Left ventricle myocardium inferior (tissue), 1 donor: ENCODE measurements around the gene ZNF174. TPM values are rescaled to one million over a fixed set of nuclear protein-coding genes. Genes with fewer than 3 reads are reported as not detected.

Experiments used
- DNase-seq: peaks from one replicate; pipeline ENCODE4 v3.0.0-alpha.2; 2020
- H3K27ac ChIP-seq: fragments of 200-600 bp; replicated peaks from 2 replicates; pipeline ENCODE4 v1.8.0; 2021
- H3K27me3 ChIP-seq: fragments of 200-600 bp; 2 replicates; pipeline ENCODE4 v1.8.0; 2021; ENCODE audit warnings: low read depth
- H3K36me3 ChIP-seq: fragments of 200-600 bp; 2 replicates; pipeline ENCODE4 v1.8.0; 2021
- H3K4me1 ChIP-seq: fragments of 200-600 bp; 2 replicates; pipeline ENCODE4 v1.8.0; 2021
- H3K4me3 ChIP-seq: fragments of 200-600 bp; 2 replicates; pipeline ENCODE4 v1.8.0; 2021; ENCODE audit warnings: mild to moderate bottlenecking, moderate library complexity
- H3K9me3 ChIP-seq: fragments of 200-600 bp; replicated peaks from 2 replicates; pipeline ENCODE4 v1.8.0; 2021
- CTCF ChIP-seq: fragments of 200-600 bp; IDR thresholded peaks from 2 replicates; pipeline ENCODE4 v1.8.0; 2021; ENCODE audit warnings: antibody characterized with exemption, mild to moderate bottlenecking, borderline replicate concordance
- intact Hi-C: fragments of 100-400 bp; cut with micrococcal nuclease; formaldehyde crosslinking; loops from one replicate; pipeline ENCODE4 v1.11.0; 2022
- total RNA-seq: library from RNA; stranded (reverse); fragmentation: NEBNext Ultra II Directional; extraction: Animal tissue kit (Norgen Biotek cat#: 25700); gene quantifications from one replicate; pipeline ENCODE4 v1.2.1, GENCODE V29; 2021
- donor health status: DM: no; HTN: yes; CAD: no; lungs with severe emphysema.

ZNF174 gene
- total RNA-seq, 1 donor from 2014 or later = 10.1 TPM

- intact Hi-C loops = no loop called here
- H3K4me3 ChIP-seq = peak within 1 kb of the TSS; percentile 73
- peak; percentile 75 for DNase-seq
- peaks cover 20% of the 10 kb centered on the region for H3K36me3 ChIP-seq
- peaks cover 19% of the 10 kb centered on the region for H3K4me1 ChIP-seq
- TF ChIP-seq CTCF = no peak
- H3K27ac ChIP-seq = peak within 1 kb of the TSS; percentile 86
- H3K9me3 ChIP-seq = peaks cover 16% of the 10 kb centered on the region
- no peaks in the 10 kb centered on the region for H3K27me3 ChIP-seq
Measured at GRCh38 chr16:3443108-3444031, 42.4 kb downstream of the ZNF174 start, which contains the start of the genes NAA60 and ZNF597. TSS of gene NAA60 (plus strand) at chr16:3443680. CDS start at chr16:3476228, 32,548 bp downstream. TSS of gene ZNF597 (minus strand) at chr16:3443504. CDS start at chr16:3443153, 351 bp downstream.

- intact Hi-C loops = no loop called here
- H3K27ac ChIP-seq = peak overlapping the region; percentile 86
- TF ChIP-seq CTCF = no peak
- peak overlapping the region; percentile 73 for H3K4me3 ChIP-seq
- peaks cover 19% of the 10 kb centered on the region for H3K4me1 ChIP-seq
- DNase-seq = no peak
- no peaks in the 10 kb centered on the region for H3K27me3 ChIP-seq
- H3K9me3 ChIP-seq = peaks cover 14% of the 10 kb centered on the region
- H3K36me3 ChIP-seq = peaks cover 22% of the 10 kb centered on the region
Measured at GRCh38 chr16:3444032-3444388, 43.0 kb downstream of the ZNF174 start.

GRCh38 chr16:3454093-3454492, 53.1 kb downstream of the ZNF174 start:
- peaks cover 9% of the 10 kb centered on the region for H3K36me3 ChIP-seq
- DNase-seq = no peak
- H3K4me1 ChIP-seq = peaks cover 42% of the 10 kb centered on the region
- no peaks in the 10 kb centered on the region for H3K9me3 ChIP-seq
- H3K4me3 ChIP-seq = no peak overlapping the region
- H3K27me3 ChIP-seq = no peaks in the 10 kb centered on the region
- TF ChIP-seq CTCF = no peak
- H3K27ac ChIP-seq = peak overlapping the region; percentile 99
- intact Hi-C loops = no loop called here

GRCh38 chr16:3454631-3455147, 53.7 kb downstream of the ZNF174 start:
- no peak for TF ChIP-seq CTCF
- H3K27ac ChIP-seq = peak overlapping the region; percentile 99

DNA sequence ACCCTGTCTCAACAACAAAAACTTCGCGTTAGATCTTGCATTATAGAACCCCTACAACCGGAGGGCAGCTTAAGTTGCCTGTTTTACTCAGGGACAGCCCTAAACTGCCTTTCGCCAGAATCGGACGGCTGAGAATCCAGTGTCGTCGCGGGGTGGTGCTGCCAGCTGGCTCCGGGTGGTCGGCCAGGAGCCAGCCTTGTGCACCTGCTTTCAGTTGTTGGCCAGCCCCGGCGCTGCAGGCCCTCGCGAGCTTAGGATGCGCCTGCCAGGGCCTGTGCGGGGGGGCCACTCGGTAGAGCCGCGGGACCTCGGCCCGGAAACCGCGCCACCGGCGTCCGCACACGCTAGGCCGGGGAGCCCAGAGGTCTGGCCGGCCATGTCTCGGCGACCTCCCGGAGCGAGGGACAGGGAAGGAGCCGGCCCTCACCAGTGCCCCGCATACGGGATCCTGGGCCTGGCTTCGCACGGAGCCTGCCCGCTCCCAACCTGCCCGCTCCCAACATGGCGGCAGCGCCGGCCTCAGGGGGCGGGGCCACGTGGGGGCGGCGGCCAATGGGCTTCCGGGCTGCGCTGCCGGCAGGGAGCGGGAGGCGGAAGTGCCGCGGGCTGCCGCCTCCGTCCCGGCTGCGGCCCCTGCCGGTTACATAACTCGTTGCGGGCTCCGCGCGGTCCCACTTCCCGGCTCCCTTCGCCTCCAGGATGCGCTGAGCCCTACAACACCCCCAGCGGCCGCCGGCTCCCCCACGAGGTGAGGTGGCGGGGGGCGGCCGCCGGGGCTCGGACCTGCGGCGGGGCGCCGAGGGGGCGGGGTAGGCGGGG, 56.6 kb downstream of the ZNF174 start:
- Histone ChIP-seq H3K4me1 (peaks cover 78% of the 10 kb centered on the region), H3K4me3 (peak overlapping the region; percentile 92), H3K27me3 (no peaks in the 10 kb centered on the region), H3K27ac (peak overlapping the region; percentile 99), H3K36me3 (no peaks in the 10 kb centered on the region), H3K9me3 (no peaks in the 10 kb centered on the region)
- intact Hi-C loops = no loop called here
- peak; percentile 92 for DNase-seq
- peak; percentile 66 for TF ChIP-seq CTCF

More at GRCh38 chr16:3454631-3455147, 53.7 kb downstream of the ZNF174 start:
- no peak for DNase-seq
- intact Hi-C loops = no loop called here
- Histone ChIP-seq H3K4me1 (peaks cover 48% of the 10 kb centered on the region), H3K9me3 (no peaks in the 10 kb centered on the region), H3K36me3 (peaks cover 5% of the 10 kb centered on the region), H3K4me3 (no peak overlapping the region), H3K27me3 (no peaks in the 10 kb centered on the region)
